ENCODE measurements around the gene TDRKH.

TDRKH gene

DNA sequence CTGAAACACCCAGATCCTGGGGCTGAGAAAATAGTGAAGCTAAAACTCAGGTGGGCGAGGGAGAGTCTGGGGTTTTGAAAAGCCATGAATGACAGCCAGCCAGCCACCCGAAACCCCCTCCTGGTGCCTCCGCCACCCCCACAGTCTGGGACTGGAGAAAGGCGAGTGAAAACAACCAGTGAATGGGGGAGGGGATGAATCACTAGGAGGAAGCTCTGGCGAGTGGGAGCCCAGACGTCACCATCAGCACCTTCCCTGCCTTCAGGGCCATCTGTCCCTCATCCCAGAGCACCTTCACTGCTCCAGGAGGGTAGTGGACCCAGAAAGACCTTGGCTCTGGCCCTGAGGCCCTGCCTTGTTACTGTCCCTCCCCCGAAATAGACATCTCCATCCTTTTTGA, 32.1 kb upstream of the TDRKH start:
- DNase-seq: peak; percentile 38 to 68 (median 64)

DNA sequence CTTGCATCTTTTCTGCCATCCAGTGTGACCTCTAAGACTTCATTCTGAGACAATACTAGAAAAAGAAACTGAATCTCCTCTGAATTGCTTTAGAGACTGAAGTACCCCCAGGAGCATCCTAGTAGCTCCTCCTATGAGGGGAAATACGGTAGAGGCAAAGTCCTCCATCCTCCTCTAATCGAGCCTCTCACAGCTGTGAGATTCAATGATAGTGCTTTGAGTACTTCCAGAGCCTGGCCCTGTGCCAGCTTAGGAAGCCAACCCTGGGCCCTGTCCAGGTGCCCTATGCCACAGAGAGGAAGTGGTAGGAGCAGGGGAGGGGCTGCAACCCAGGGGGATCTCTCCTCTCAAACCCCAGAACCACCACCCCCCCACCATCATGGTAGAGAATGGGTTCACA, 30.6 kb upstream of the TDRKH start:
- DNase-seq: no peak

DNA sequence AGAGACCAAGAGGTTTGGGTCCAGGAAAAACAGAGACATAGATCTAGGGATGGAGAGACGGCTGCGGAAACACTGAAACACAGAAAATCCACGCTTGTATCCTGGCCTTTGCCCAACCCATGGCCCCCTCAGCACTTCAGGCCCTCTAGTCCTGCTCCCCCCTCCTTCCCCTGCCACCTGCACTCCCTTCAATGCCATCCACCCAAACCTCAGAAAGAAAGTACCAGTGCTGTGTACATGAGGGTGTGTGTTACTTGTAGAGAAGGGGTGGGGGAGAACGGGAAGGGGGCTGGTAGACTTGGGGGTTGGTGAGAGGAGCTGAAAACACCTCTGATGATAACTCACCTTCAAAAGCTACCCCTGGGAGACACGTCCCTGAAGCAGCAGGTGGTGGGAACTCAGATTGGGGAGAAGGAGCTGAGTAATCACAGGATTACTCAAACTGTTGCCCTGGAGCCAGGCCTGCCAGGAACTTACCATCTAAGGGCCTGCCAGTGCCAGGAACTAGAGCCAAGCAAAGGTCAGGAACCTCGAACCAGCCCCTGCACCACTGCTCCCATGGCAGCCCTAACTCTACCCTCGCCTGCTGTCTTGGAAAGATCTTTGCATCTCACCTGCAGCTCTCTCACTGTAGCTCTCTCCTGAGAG, 29.8 kb upstream of the TDRKH start:
- peak in 1 of 4 experiments; percentile 29 for DNase-seq

DNA sequence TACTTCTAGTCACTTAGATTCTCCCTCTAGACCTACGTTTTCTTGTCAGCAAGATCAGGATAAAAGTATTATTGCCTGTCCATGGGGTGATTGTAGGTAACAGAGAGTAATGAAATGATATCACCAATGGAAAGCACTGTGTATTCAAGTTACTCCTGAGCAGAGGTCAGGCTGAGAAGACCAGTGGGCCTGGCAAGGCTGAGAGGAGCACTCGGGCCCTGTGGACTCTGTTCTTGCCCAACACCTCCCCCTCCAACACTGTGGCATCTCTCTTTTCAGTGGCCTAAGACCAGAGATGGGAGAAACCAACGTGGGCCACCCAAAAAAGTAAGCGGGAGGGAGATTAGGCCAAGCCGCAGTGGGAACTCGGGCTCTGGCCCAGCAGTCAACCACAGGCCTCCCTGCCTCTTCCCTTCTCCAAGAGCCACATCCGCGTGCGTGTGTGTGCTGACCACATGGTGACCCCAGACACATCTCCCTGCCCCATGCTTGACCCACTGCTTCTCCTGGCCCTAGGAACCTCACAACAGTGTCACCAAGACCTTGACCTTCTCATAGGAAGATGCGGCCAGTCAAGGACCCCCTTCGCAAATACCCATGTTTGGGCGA, 29.0 kb upstream of the TDRKH start:
- no peak for DNase-seq

- peak; percentile 52 to 71 (median 58) for DNase-seq
Observed at GRCh38 chr1:151817353-151817730, 27.0 kb upstream of the TDRKH start.

GRCh38 chr1:151816548-151817352, 26.4 kb upstream of the TDRKH start:
- no peak for DNase-seq

- DNase-seq: no peak
Observed at GRCh38 chr1:151815716-151816327, 25.5 kb upstream of the TDRKH start.

- DNase-seq: no peak
Observed at GRCh38 chr1:151814971-151815545, 24.8 kb upstream of the TDRKH start.

GRCh38 chr1:151814426-151814825, 24.1 kb upstream of the TDRKH start:
- DNase-seq: no peak

- DNase-seq: no peak
Observed at GRCh38 chr1:151813271-151813977, 23.1 kb upstream of the TDRKH start.

GRCh38 chr1:151811181-151811580, 20.9 kb upstream of the TDRKH start:
- DNase-seq: no peak

DNA sequence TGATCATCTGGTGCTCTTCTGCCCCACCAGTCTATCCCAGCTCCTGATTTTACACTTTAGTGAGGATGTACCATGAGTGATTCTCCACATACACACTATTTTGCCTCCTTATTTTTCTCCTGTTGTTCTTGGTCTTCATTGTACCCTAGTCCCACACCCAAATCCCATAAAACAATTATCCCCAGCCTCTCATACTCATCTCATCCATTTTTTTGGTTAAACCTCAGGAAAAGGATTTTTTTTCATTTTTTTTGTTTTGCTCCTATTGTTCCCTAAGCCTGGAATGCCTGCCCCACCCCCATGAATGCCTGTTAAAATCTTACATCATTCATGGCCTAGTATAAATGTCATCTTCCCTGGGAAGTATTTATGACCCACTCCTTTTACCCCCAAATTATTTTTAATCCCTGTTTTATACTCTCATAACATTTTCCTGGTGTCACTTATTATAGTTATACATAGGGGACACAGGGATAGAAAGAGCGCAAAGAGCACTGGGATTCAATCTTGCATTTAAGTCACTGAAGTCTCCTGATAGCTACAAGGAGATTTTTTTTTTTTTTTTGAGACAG, 19.8 kb upstream of the TDRKH start:
- DNase-seq: no peak

- no peak for DNase-seq
Observed at GRCh38 chr1:151809290-151809984, 19.1 kb upstream of the TDRKH start.

- peak; percentile 25 to 54 (median 41) for DNase-seq
Observed at GRCh38 chr1:151807766-151808165, 17.5 kb upstream of the TDRKH start.

GRCh38 chr1:151807131-151807530, 16.8 kb upstream of the TDRKH start:
- no peak for DNase-seq

GRCh38 chr1:151806170-151806569, 15.9 kb upstream of the TDRKH start:
- no peak for DNase-seq

- DNase-seq: no peak
Observed at GRCh38 chr1:151805066-151805820, 14.9 kb upstream of the TDRKH start, which contains the start of gene LINGO4. Gene LINGO4 (minus strand): TSS chr1:151805419. CDS start chr1:151802704, 2,715 bp downstream.

GRCh38 chr1:151803915-151804314, 13.6 kb upstream of the TDRKH start:
- DNase-seq: no peak

DNA sequence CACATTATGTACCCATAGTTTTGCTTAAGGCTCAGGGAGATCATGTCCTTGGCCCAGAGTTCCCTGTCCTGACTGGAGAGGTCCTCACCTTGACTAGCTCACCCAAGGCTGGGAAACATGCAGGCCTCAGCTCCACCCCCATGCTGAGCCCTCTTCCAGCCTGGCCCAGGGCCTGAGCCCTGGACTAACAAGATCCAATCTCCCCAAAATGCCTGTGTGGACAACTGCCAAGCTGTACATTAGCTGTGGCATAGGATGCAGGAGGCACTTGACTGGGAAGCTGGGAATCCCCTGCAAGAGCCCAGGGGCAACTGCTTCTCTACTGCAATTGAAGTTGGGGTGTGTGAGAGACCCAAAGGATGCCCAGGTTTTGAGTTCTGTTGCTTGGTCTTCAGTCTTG, 12.9 kb upstream of the TDRKH start:
- DNase-seq: no peak

GRCh38 chr1:151802372-151802771, 12.1 kb upstream of the TDRKH start:
- DNase-seq: no peak

Measured in suppressor macrophage (primary cell).